ENCODE data around the gene TNS1. TPM values are rescaled to one million over a fixed set of nuclear protein-coding genes. Genes with fewer than 3 reads are reported as not detected.

TNS1 gene
- polyA plus RNA-seq, 3 donors, result 60.6 to 72.4 (median 62.7) TPM

- DNase-seq (ENCODE audit: extremely low read depth in 1 of 11, low read depth in 9 of 11, low spot score in 4 of 11), result no peak
These were observed 29.8 kb upstream of the TNS1 start for GRCh38 chr2:218032336-218033171.

DNA sequence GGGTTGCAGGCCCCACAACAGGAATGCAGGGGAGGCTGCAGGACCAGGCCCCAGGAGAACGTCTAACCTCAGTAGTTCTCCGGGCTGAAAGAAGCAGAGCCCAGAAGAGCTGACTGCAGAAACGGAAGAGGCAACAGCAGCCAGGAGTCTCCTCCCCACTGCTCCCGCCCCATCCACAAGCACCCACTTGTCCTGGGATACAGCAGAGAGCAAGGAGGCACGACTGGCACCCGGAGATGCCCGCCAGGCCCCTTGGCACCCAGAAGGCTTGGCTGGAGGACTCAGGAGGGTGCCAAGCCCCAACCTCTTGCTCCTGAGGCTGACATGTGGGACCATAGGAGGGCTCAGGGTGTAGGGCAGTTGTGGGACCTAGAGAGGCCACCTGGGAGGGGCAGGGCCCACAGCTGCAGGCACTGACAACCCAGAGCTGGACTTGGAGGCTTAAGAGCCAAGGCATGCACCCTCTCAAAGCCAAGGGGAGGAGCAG is 29.0 kb upstream of the TNS1 start:
- no peak for DNase-seq (ENCODE audit: extremely low read depth in 1 of 11, low read depth in 9 of 11, low spot score in 4 of 11)

DNA sequence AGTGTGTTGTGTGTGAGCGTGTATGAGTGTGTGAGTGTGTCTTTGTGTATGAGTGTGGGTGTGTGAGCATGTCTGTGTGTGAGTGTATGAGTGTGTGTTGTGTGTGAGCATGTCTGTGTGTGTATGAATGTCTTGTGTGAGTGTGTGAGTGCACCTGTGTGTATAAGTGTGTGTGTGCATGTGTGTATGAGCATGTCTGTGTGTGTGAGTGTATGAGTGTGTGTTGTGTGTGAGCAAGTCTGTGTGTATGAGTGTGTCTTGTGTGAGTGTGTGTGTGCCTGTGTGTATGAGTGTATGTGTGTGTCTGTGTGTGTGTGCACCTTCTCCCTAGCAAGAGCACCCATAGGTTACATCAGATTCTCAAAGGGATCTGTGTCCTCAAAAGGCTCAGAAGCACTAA is 28.5 kb upstream of the TNS1 start:
- no peak for DNase-seq (ENCODE audit: extremely low read depth in 1 of 11, low read depth in 9 of 11, low spot score in 4 of 11)

GRCh38 chr2:218030409-218031195 is 27.8 kb upstream of the TNS1 start:
- DNase-seq (ENCODE audit: extremely low read depth in 1 of 11, low read depth in 9 of 11, low spot score in 4 of 11), result no peak

DNA sequence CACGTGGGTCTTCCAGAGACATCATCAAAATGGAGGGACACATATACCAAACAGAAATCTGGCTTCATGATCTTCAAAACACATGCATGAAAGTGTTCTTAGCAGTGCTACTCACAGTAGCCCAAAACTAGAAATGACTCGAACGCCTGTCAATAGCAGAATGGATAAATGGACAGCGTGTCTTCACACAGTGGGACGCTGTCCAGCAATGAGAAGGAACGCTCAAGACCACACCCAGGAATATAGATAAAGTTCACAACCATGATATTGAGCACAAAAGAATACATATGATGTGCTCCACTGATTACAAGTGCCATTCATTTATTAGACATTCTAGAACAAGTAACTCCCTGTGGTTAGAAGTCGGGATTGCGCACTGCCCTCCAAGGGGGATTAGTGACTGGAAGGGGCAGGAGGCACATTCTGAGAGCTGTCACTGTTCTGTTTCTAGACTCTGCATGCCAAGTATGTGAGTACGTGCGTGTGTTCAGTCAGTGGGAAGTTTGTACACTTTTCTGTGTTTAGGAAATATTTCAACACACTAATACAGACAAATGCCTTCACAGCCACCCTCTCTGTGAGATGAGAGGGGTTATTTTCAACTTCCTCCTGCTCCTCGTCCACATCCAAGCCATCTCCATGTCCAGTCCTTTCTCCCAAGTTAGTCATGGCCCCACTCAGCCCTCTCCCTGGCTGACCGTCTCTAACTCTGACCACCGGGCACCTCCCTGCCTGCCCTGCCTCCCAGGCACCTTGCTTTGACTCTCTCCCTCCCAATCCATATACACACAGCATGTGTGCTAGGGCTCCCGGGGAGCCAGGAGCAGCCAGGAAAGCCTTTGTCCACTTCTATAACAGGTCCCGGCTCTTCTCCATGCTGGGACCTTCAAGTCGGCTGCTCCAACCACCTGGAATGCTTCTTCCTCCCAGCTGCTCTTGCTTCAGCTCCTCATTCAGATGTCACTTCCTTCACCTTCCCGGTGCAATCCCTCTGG is 26.9 kb upstream of the TNS1 start:
- no peak for DNase-seq (ENCODE audit: extremely low read depth in 1 of 11, low read depth in 9 of 11, low spot score in 4 of 11)

GRCh38 chr2:218028562-218029348 is 26.0 kb upstream of the TNS1 start:
- no peak for DNase-seq (ENCODE audit: extremely low read depth in 1 of 11, low read depth in 9 of 11, low spot score in 4 of 11)

DNA sequence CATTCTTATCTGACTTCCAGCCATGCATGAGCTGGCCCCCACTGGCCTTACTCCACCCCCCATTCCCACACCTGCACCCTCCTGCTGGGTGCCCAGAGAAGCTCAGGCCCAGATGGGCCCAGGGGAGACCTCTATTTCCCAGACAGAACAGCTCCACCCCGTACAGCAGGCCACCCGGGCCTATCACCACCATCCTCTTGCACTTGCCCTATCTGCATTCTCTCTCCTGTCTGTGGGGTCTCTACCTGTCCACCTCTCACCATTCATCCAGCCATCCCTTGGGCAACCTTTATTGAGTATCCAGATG is 25.3 kb upstream of the TNS1 start:
- no peak for DNase-seq (ENCODE audit: extremely low read depth in 1 of 11, low read depth in 9 of 11, low spot score in 4 of 11)

GRCh38 chr2:218027426-218028188 is 24.8 kb upstream of the TNS1 start:
- DNase-seq (ENCODE audit: extremely low read depth in 1 of 11, low read depth in 9 of 11, low spot score in 4 of 11), result no peak

GRCh38 chr2:218026676-218027425 is 24.1 kb upstream of the TNS1 start:
- no peak for DNase-seq (ENCODE audit: extremely low read depth in 1 of 11, low read depth in 9 of 11, low spot score in 4 of 11)

DNA sequence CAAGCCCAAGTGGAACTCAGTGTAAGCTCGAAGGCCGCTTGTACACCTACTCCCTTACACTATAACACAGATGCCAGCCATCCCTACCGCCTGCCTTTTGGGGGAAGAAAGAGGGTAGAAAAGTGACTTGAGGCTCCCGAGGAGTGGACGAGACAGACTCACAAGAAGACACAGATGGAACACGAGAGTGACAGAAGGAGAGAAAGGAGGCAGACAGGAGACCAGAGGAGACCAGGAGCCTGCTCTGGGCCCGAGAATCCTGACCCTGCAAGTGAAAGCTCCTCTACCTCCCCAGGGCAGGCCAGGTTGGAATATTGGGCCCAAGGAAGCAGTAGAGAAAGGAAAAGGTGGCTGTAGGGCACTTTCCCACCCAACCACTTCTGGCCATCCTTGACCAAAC is 23.4 kb upstream of the TNS1 start:
- DNase-seq (ENCODE audit: extremely low read depth in 1 of 11, low read depth in 9 of 11, low spot score in 4 of 11), result no peak

GRCh38 chr2:218024871-218025270 is 22.1 kb upstream of the TNS1 start:
- no peak for DNase-seq (ENCODE audit: extremely low read depth in 1 of 11, low read depth in 9 of 11, low spot score in 4 of 11)

DNA sequence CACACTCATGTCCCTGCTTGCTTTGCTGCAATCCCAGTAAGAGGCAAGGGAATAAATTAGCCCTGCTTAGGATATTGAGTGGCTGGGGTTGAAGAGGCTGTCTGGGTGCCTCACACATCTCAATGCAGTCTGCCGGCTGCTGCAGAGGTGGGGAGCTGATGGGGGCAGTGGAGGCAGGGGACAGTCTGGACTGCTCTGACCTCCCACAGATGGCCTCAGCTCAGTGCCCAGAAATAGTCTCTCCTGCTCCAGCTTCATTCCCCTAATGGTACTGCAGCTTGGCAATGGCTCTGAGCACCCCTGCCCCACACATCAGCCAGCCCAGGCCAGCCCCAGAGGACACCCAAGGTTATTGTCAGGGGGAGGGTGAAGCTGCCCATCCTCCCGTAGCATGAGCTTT is 21.5 kb upstream of the TNS1 start:
- no peak for DNase-seq (ENCODE audit: extremely low read depth in 1 of 11, low read depth in 9 of 11, low spot score in 4 of 11)

DNA sequence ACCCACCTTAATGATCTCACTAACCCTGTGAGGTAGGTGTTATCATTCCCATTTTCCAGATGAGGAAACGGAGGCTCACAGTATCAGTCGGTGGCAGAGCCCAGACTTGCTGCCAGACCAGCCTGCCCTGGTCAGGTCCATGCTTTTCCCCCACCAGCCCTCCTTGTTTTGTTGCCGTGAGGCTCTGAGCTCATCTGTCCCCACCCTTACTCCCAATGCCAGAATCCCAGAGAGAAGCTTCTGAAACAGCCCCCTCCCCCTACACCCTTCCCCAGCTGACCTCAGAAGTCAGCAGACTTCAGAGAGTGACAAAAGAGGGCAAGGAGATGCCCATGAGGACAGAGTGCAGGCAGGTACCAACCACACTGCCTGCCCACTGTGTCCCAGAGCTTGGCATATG is 20.8 kb upstream of the TNS1 start:
- DNase-seq (ENCODE audit: extremely low read depth in 1 of 11, low read depth in 9 of 11, low spot score in 4 of 11), result no peak

DNA sequence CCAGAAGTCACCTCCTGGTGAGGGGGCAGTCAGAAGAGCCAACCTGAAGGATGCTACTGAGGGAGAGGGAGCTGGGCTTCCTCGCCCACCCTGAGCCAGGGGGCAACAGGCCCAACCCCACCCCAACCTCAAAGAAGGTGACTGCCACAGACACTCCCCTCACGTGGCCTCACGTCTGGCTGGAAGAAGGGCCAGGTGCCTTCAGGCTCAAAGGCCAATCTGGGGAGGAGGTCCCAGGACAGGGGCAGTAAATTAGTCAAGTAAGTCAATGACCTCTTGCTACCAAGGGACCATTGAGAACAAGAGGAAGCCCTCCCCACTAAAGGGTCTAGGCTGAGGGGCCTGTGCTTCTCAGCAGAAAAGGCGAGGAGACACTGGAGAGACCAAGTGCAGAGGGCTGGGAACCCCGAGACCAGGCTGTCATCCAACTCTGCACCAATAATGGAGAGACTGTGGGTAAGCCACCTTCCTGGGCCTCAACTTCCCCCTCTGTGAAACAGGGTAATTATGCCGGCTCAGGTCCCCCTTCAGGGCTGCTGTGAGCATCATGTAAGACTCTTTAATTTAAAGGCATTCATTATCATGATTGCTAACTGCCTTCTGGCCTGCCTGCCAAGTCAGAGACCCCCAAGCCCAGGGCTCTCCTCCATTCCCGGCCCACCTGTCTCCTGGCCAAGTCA is 20.2 kb upstream of the TNS1 start:
- DNase-seq (ENCODE audit: extremely low read depth in 1 of 11, low read depth in 9 of 11, low spot score in 4 of 11), result no peak

DNA sequence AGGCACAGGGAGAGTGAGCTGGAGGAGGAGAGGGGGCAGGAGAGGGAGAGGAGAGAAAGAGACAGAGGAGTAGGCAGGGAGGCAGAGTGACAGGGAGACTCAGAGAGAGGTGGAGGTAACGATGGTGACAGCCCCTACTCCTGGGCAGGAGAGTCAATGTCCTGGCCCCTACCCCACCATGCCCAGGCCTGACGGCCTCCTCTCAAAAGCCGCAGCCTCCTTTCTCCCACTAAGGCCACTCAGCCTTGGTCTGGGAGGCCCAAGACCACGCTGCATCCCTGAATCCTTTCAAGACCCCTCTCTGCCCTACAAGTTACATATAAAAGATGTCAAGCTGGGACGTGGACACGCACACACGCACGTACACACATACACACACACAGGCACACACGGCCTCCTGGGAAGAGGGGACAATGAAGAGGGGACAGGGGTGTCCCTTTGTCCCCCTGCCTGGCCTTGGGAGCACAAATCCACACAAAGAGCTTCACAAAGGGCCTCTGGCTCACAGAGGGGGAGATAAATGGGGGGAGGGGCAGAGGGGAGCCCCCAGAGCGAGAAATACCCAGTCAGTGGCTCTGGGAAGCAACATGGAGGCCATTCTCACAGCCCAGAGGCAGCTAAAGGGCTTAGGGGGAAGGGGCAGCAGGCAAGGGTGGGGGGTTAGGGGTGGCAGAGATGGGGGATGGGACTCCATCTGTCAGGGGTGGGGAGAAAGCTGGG is 19.5 kb upstream of the TNS1 start:
- no peak for DNase-seq (ENCODE audit: extremely low read depth in 1 of 11, low read depth in 9 of 11, low spot score in 4 of 11)

GRCh38 chr2:218021536-218022071 is 18.8 kb upstream of the TNS1 start:
- no peak for DNase-seq (ENCODE audit: extremely low read depth in 1 of 11, low read depth in 9 of 11, low spot score in 4 of 11)

Data from renal cortex interstitium (tissue), 11 donors.